ENCODE results near the gene WFDC12.

The WFDC12 gene, protein sequence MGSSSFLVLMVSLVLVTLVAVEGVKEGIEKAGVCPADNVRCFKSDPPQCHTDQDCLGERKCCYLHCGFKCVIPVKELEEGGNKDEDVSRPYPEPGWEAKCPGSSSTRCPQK

DNA sequence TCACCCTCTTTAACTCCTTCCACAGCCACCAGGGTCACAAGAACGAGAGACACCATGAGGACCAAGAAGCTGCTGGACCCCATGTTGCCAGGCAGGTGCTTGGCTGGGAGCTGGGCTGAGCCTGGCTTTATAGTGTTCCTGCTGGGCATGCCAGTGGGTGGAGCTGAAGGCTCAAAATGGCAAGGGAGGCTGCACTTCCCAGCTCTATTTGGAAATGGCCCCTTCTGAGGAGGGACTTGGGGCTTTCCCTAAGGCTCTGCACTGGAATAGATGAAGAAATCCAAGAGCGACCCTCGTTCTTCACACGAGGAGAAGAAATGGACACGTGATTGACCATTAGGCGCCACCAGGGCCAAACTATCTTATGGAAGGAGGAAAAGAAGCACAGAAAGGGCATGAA lies at the start of gene WFDC12:
Gene WFDC12 (minus strand): TSS at position 101 of the 400 bp plus-strand sequence. CDS start 18 bp downstream, at position 83.
- no peaks in the 10 kb centered on the region for H3F3A ChIP-seq (ENCODE audit: control insufficient read depth, insufficient read depth)
- H3K4me3 ChIP-seq (ENCODE audit: low read length) = no peak within 1 kb of the TSS
- no peaks in the 10 kb centered on the region for H3K79me2 ChIP-seq (ENCODE audit: control insufficient read depth, low read length)
- no peaks in the 10 kb centered on the region for H3K4me1 ChIP-seq (ENCODE audit: control insufficient read depth, low read length)
- peaks cover 20% of the 10 kb centered on the region for H3K27me3 ChIP-seq (ENCODE audit: control insufficient read depth, low read length)
- H3K27ac ChIP-seq (ENCODE audit: low read depth, low read length) = no peak within 1 kb of the TSS
- H3K4me2 ChIP-seq (ENCODE audit: low read length) = no peak within 1 kb of the TSS
- H4K20me1 ChIP-seq (ENCODE audit: control insufficient read depth, insufficient read depth, low read depth, low read length) = no peaks in the 10 kb centered on the region
- TF ChIP-seq, protein P1, sequence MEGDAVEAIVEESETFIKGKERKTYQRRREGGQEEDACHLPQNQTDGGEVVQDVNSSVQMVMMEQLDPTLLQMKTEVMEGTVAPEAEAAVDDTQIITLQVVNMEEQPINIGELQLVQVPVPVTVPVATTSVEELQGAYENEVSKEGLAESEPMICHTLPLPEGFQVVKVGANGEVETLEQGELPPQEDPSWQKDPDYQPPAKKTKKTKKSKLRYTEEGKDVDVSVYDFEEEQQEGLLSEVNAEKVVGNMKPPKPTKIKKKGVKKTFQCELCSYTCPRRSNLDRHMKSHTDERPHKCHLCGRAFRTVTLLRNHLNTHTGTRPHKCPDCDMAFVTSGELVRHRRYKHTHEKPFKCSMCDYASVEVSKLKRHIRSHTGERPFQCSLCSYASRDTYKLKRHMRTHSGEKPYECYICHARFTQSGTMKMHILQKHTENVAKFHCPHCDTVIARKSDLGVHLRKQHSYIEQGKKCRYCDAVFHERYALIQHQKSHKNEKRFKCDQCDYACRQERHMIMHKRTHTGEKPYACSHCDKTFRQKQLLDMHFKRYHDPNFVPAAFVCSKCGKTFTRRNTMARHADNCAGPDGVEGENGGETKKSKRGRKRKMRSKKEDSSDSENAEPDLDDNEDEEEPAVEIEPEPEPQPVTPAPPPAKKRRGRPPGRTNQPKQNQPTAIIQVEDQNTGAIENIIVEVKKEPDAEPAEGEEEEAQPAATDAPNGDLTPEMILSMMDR (IDR thresholded peaks at IDR 0.05; ENCODE audit: low read depth, low read length, poor library complexity, severe bottlenecking) = no peak
- no peak for TF ChIP-seq EZH2phosphoT487 (IDR thresholded peaks at IDR 0.05; ENCODE audit: borderline replicate concordance, low read length)
- H3K9me2 ChIP-seq (replicated peaks; ENCODE audit: control insufficient read depth, low read length) = no peaks in the 10 kb centered on the region
- H3K36me3 ChIP-seq (ENCODE audit: control insufficient read depth, low read length) = no peaks in the 10 kb centered on the region
- H3K9me3 ChIP-seq (ENCODE audit: control insufficient read depth, insufficient read depth, low read length) = no peaks in the 10 kb centered on the region

DNA sequence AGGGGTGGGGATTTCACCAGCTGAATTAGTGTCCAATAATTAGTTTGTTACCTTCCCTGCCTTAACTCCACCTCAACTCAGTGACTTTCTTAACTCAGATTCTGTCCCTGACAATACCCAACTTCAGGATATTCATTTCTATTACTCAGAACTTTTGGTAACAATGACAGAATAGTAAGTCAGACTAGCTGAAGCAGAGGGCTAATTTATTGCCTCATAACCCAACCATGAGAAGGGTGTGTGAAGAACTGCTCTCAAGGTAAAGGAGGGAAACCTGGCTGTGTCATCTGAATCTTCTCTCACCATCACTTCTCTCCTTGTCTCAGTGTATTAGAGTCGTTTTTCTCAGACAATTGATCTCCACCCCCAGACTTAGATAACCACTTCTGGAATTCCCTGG lies 49.3 kb upstream of the WFDC12 start:
- TF ChIP-seq, protein P1 (IDR thresholded peaks at IDR 0.05; ENCODE audit: low read depth, low read length, poor library complexity, severe bottlenecking) = no peak
- TF ChIP-seq EZH2phosphoT487 (IDR thresholded peaks at IDR 0.05; ENCODE audit: borderline replicate concordance, low read length) = no peak
- Histone ChIP-seq H3F3A (ENCODE audit: control insufficient read depth, insufficient read depth) (no peaks in the 10 kb centered on the region), H3K9me2 (replicated peaks; ENCODE audit: control insufficient read depth, low read length) (no peaks in the 10 kb centered on the region), H4K20me1 (ENCODE audit: control insufficient read depth, insufficient read depth, low read depth, low read length) (no peaks in the 10 kb centered on the region), H3K9me3 (ENCODE audit: control insufficient read depth, insufficient read depth, low read length) (no peaks in the 10 kb centered on the region), H3K4me1 (ENCODE audit: control insufficient read depth, low read length) (no peaks in the 10 kb centered on the region), H3K36me3 (ENCODE audit: control insufficient read depth, low read length) (no peaks in the 10 kb centered on the region), H3K79me2 (ENCODE audit: control insufficient read depth, low read length) (no peaks in the 10 kb centered on the region), H3K4me2 (ENCODE audit: low read length) (no peak overlapping the region), H3K4me3 (ENCODE audit: low read length) (no peak overlapping the region), H3K27ac (ENCODE audit: low read depth, low read length) (no peak overlapping the region), H3K27me3 (ENCODE audit: control insufficient read depth, low read length) (0 out of 2 replicates have a peak, but pooled peaks cover 3% of the 10 kb centered on the region)

DNA sequence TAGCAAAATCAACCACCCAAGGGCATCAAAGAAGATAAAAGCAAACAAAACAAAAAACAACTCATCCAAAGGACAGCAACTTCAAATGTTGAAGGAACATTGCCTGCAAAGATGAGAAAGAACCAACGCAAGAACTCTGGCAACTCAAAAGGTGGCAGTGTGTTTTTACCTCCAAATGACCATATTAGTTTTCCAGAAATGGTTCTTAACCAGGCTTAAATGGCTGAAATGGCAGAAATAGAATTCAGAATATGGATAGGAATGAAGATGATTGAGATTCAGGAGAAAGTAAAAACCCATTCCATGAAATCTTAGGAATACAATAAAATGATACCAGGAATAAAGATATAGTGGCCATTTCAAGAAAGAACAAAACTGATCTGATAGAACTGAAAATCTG lies 40.6 kb upstream of the WFDC12 start:
- H3K9me3 ChIP-seq (ENCODE audit: control insufficient read depth, insufficient read depth, low read length) = no peaks in the 10 kb centered on the region; the same call in 1 of the 2 replicates
- H3K27ac ChIP-seq (ENCODE audit: low read depth, low read length) = no peak overlapping the region
- H3K36me3 ChIP-seq (ENCODE audit: control insufficient read depth, low read length) = no peaks in the 10 kb centered on the region
- no peaks in the 10 kb centered on the region for H3K4me1 ChIP-seq (ENCODE audit: control insufficient read depth, low read length)
- H3K4me2 ChIP-seq (ENCODE audit: low read length) = no peak overlapping the region
- H3F3A ChIP-seq (ENCODE audit: control insufficient read depth, insufficient read depth) = no peaks in the 10 kb centered on the region
- peaks cover 4% of the 10 kb centered on the region; the same call in 1 of the 2 replicates for H3K27me3 ChIP-seq (ENCODE audit: control insufficient read depth, low read length)
- H3K4me3 ChIP-seq (ENCODE audit: low read length) = no peak overlapping the region
- H3K79me2 ChIP-seq (ENCODE audit: control insufficient read depth, low read length) = no peaks in the 10 kb centered on the region
- TF ChIP-seq, protein P1 (IDR thresholded peaks at IDR 0.05; ENCODE audit: low read depth, low read length, poor library complexity, severe bottlenecking) = no peak
- TF ChIP-seq EZH2phosphoT487 (IDR thresholded peaks at IDR 0.05; ENCODE audit: borderline replicate concordance, low read length) = no peak
- no peaks in the 10 kb centered on the region for H3K9me2 ChIP-seq (replicated peaks; ENCODE audit: control insufficient read depth, low read length)
- no peaks in the 10 kb centered on the region for H4K20me1 ChIP-seq (ENCODE audit: control insufficient read depth, insufficient read depth, low read depth, low read length)

Data from DOHH2 (cell line).